K562 (cell line): Measurements from ENCODE around the gene ZNF785. TPM values are rescaled to one million over a fixed set of nuclear protein-coding genes. Genes with fewer than 3 reads are reported as not detected.
A peak's percentile ranks its signal among the peaks of the same experiment; 100 is the strongest.

Source experiments
- ARID1B ChIP-seq: fragments of 450-650 bp; IDR thresholded peaks from 2 replicates; pipeline ENCODE4 v1.6.1; 2016; ENCODE audit warnings: antibody characterized with exemption, mild to moderate bottlenecking, inconsistent platforms
- CBFB ChIP-seq: sonication (generic); formaldehyde crosslinking; IDR thresholded peaks from 2 replicates; pipeline ENCODE4 v1.4.0; 2020; ENCODE audit warnings: mild to moderate bottlenecking, missing genetic modification reagents
- CLOCK ChIP-seq: fragments of 250-450 bp; sonication (Bioruptor Pico); IDR thresholded peaks from 2 replicates; pipeline ENCODE4 v1.4.0; 2020; ENCODE audit warnings: mild to moderate bottlenecking, moderate library complexity, borderline replicate concordance
- ETV6 ChIP-seq, 3 experiments: fragments of 150-350 bp in 1 of 3; sonication (generic) in 1 of 3; formaldehyde crosslinking in 1 of 3; IDR thresholded peaks; 2 replicates each; pipeline versions ENCODE4 v1.6.1 to v1.8.0; 2014 to 2022; ENCODE audit warnings: borderline replicate concordance in 2 of 3, low read depth in 2 of 3, antibody characterized with exemption in 1 of 3, low read length in 1 of 3, mild to moderate bottlenecking in 1 of 3, missing genetic modification reagents in 1 of 3
- HNRNPL ChIP-seq: fragments of 200-400 bp; formaldehyde crosslinking; IDR thresholded peaks from 2 replicates; pipeline ENCODE4 v1.6.1; 2017; ENCODE audit warnings: low read depth, mild to moderate bottlenecking, low read length
- KDM1A ChIP-seq, 2 experiments: fragments of 450-650 bp; IDR thresholded peaks; 2 replicates each; pipeline ENCODE4 v1.6.1; 2016; ENCODE audit warnings: mild to moderate bottlenecking in 2 of 2
- MAFG ChIP-seq: fragments of 450-650 bp; conservative IDR thresholded peaks from 2 replicates; pipeline ENCODE4 v1.6.1; 2016; ENCODE audit warnings: missing genetic modification characterization, missing compliant biosample characterization
- MAZ ChIP-seq, 2 experiments: fragments of 450-650 bp in 1 of 2; sonication (generic) in 1 of 2; formaldehyde crosslinking; IDR thresholded peaks in 1 of 2; conservative IDR thresholded peaks in 1 of 2; 2 replicates each; pipeline versions ENCODE4 v1.4.0 to v1.5.0; 2020; ENCODE audit warnings: mild to moderate bottlenecking in 1 of 2, missing genetic modification reagents in 1 of 2
- NCOR1 ChIP-seq: fragments of 450-650 bp; IDR thresholded peaks from 2 replicates; pipeline ENCODE4 v1.6.1; 2016; ENCODE audit warnings: mild to moderate bottlenecking, moderate library complexity
- NFE2 ChIP-seq: IDR thresholded peaks from 2 replicates; pipeline ENCODE4 v1.6.1; 2014; ENCODE audit warnings: antibody characterized with exemption, low read depth
- RBFOX2 ChIP-seq: fragments of 200-400 bp; formaldehyde crosslinking; IDR thresholded peaks from 2 replicates; pipeline ENCODE4 v1.6.1; 2017; ENCODE audit warnings: low read depth, mild to moderate bottlenecking, low read length, moderate library complexity
- SAFB2 ChIP-seq: fragments of 200-400 bp; formaldehyde crosslinking; IDR thresholded peaks from 2 replicates; pipeline ENCODE4 v1.6.1; 2018; ENCODE audit warnings: borderline replicate concordance, low read length, low read depth, moderate library complexity; ENCODE audit not compliant: severe bottlenecking
- SMAD4 ChIP-seq: fragments of 250-450 bp; sonication (Bioruptor Pico); conservative IDR thresholded peaks from 2 replicates; pipeline ENCODE4 v1.8.0; 2021; ENCODE audit warnings: inconsistent platforms, mild to moderate bottlenecking, moderate library complexity
- SRF ChIP-seq, 2 experiments: fragments of 250-450, 450-650 bp in 1 of 2; sonication (Bioruptor Pico) in 1 of 2; sonication (generic) in 1 of 2; formaldehyde crosslinking; IDR thresholded peaks; 2 replicates each; pipeline versions ENCODE4 v1.5.0 to v1.5.1; 2020 to 2022; ENCODE audit warnings: mild to moderate bottlenecking in 1 of 2, missing genetic modification reagents in 1 of 2
- TAF7 ChIP-seq: fragments of 450-650 bp; IDR thresholded peaks from 2 replicates; pipeline ENCODE4 v1.6.1; 2016; ENCODE audit warnings: missing genetic modification characterization, missing compliant biosample characterization
- TCF7 ChIP-seq: sonication (generic); IDR thresholded peaks from 2 replicates; pipeline ENCODE4 v1.6.1; 2016; ENCODE audit warnings: antibody characterized with exemption, borderline replicate concordance
- ZNF143 ChIP-seq: sonication (generic); formaldehyde crosslinking; IDR thresholded peaks from 2 replicates; pipeline ENCODE4 v1.9.0; 2022; ENCODE audit warnings: mild to moderate bottlenecking, missing genetic modification reagents
- ZNF57 ChIP-seq: fragments of 450-650 bp; formaldehyde crosslinking; IDR thresholded peaks from 2 replicates; pipeline ENCODE4 v1.4.0; 2020; ENCODE audit warnings: mild to moderate bottlenecking, moderate library complexity
- polyA plus RNA-seq, 8 experiments: library from polyadenylated mRNA; depleted of rRNA in 4 of 8; stranded (reverse) in 5 of 8; unstranded in 3 of 8; fragments of >200 nt; fragmentation: Nextera tagmentation in 2 of 8; fragmentation: Illumina TruSeq in 1 of 8; extraction: Ambion mirVana in 2 of 8; extraction: Trizol in 1 of 8; gene quantifications; 2 replicates each; pipeline versions ENCODE4 v1.2.1 to v1.2.3, GENCODE V29; 2011 to 2014; ENCODE audit warnings: inconsistent platforms in 1 of 8, missing spikeins in 1 of 8
- total RNA-seq, 7 experiments: library from RNA; depleted of rRNA in 6 of 7; stranded (reverse); fragments of >200 nt in 6 of 7; fragmentation: Illumina TruSeq in 2 of 7; extraction: Trizol in 2 of 7; gene quantifications; 2 replicates each; pipeline versions ENCODE4 v1.2.1 to v1.2.3, GENCODE V29; 2011 to 2021; ENCODE audit warnings: low replicate concordance in 1 of 7
- TF ChIP-seq, protein P1 (sequence below): sonication (generic); formaldehyde crosslinking; IDR thresholded peaks from 2 replicates; pipeline ENCODE4 v1.8.1; 2023; ENCODE audit warnings: mild to moderate bottlenecking, missing genetic modification reagents, moderate library complexity
- TF ChIP-seq, protein P2 (sequence below): fragments of 450-650 bp; IDR thresholded peaks from 2 replicates; pipeline ENCODE4 v1.6.1; 2016; ENCODE audit warnings: missing biosample characterization, missing genetic modification characterization
- TF ChIP-seq, protein P3 (sequence below): IDR thresholded peaks from 3 replicates; pipeline ENCODE4 v1.6.1; 2011; ENCODE audit warnings: borderline replicate concordance, mild to moderate bottlenecking; ENCODE audit not compliant: insufficient read length, insufficient read depth

ZNF785 gene
- total and polyA plus RNA-seq, 9 of the 15 experiments (the other 6 are each of a cell fraction or from before 2014, with no cell fraction given), result 0.64 to 11.0 (median 6.4) TPM

GRCh38 chr16:30558789-30559377 is 26.6 kb downstream of the ZNF785 start (continued):
- TF ChIP-seq, protein P1, sequence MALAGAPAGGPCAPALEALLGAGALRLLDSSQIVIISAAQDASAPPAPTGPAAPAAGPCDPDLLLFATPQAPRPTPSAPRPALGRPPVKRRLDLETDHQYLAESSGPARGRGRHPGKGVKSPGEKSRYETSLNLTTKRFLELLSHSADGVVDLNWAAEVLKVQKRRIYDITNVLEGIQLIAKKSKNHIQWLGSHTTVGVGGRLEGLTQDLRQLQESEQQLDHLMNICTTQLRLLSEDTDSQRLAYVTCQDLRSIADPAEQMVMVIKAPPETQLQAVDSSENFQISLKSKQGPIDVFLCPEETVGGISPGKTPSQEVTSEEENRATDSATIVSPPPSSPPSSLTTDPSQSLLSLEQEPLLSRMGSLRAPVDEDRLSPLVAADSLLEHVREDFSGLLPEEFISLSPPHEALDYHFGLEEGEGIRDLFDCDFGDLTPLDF (CRISPR knock-in tag), result 0 out of 2 replicates have a peak, but pooled peaks have one; percentile 16
- TF ChIP-seq KDM1A (IDR thresholded peaks at IDR 0.05) (peak; percentile 76 to 84), CLOCK (CRISPR knock-in tag) (no peak), MAFG (tag) (no peak), SMAD4 (CRISPR knock-in tag) (no peak), NCOR1 (no peak), ARID1B (peak; percentile 64), SRF (CRISPR knock-in tag; IDR thresholded peaks at IDR 0.05) (no peak; a peak in 1 of 4 replicates), CBFB (no peak), SAFB2 (no peak), NFE2 (no peak), TAF7 (tag) (0 out of 2 replicates have a peak, but pooled peaks have one; percentile 43), ZNF57 (no peak), MAZ (CRISPR knock-in tag; conservative IDR thresholded peaks at IDR 0.05 in 1 of 2, IDR thresholded peaks at IDR 0.05 in 1 of 2) (no peak; a peak in 1 of 4 replicates), HNRNPL (no peak), ETV6 (IDR thresholded peaks at IDR 0.05; ENCODE audit: borderline replicate concordance in 1 of 2, low read depth in 2 of 2, low read length in 1 of 2) (no peak), ETV6 (CRISPR knock-in tag; IDR thresholded peaks at IDR 0.05; ENCODE audit: borderline replicate concordance) (no peak), TCF7 (no peak), RBFOX2 (no peak), ZNF143 (0 out of 2 replicates have a peak, but pooled peaks have one; percentile 39)
- TF ChIP-seq, protein P2, sequence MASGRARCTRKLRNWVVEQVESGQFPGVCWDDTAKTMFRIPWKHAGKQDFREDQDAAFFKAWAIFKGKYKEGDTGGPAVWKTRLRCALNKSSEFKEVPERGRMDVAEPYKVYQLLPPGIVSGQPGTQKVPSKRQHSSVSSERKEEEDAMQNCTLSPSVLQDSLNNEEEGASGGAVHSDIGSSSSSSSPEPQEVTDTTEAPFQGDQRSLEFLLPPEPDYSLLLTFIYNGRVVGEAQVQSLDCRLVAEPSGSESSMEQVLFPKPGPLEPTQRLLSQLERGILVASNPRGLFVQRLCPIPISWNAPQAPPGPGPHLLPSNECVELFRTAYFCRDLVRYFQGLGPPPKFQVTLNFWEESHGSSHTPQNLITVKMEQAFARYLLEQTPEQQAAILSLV (tag), result peak; percentile 69; the same call in 1 of the 2 replicates
- TF ChIP-seq, protein P3, sequence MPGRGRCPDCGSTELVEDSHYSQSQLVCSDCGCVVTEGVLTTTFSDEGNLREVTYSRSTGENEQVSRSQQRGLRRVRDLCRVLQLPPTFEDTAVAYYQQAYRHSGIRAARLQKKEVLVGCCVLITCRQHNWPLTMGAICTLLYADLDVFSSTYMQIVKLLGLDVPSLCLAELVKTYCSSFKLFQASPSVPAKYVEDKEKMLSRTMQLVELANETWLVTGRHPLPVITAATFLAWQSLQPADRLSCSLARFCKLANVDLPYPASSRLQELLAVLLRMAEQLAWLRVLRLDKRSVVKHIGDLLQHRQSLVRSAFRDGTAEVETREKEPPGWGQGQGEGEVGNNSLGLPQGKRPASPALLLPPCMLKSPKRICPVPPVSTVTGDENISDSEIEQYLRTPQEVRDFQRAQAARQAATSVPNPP, result no peak
